ENCODE data around the gene EIF5B. TPM values are rescaled to one million over a fixed set of nuclear protein-coding genes. Genes with fewer than 3 reads are reported as not detected.

The EIF5B gene
- total and polyA plus RNA-seq, 2 of the 8 experiments (the other 6 are each of a cell fraction or from before 2014, with no cell fraction given) = 10.7 to 64.5 TPM

GRCh38 chr2:99399063-99399462, 61.9 kb downstream of the EIF5B start:
- peaks cover 0 to 4% (median 2%) of the 10 kb centered on the region in 4 experiments; a peak in 4 of 7 replicates for H3K4me1 ChIP-seq (replicated peaks in 1 of 4; ENCODE audit: control insufficient read depth in 3 of 4, insufficient read depth in 4 of 4, low read length in 3 of 4)

More at GRCh38 chr2:99399063-99399462, 61.9 kb downstream of the EIF5B start:
- Histone ChIP-seq H3K27ac (ENCODE audit: low read depth, low read length) (no peak overlapping the region), H3K27me3 (replicated peaks in 1 of 4; ENCODE audit: control insufficient read depth in 3 of 4, extremely low read depth in 1 of 4, insufficient read depth in 3 of 4, low read length in 3 of 4) (no peaks in the 10 kb centered on the region), H3K14ac (ENCODE audit: insufficient read length) (no peak overlapping the region), H2BK20ac (ENCODE audit: low read length) (no peak overlapping the region), H3K18ac (ENCODE audit: extremely low read depth, low read length) (no peak overlapping the region), H3K79me2 (ENCODE audit: control insufficient read depth in 1 of 2, insufficient read depth in 2 of 2, low read length in 2 of 2) (no peaks in the 10 kb centered on the region), H3K23ac (ENCODE audit: insufficient read length) (no peak overlapping the region), H3K56ac (replicated peaks; ENCODE audit: insufficient read length, low read depth, low read length) (no peak overlapping the region), H2BK12ac (ENCODE audit: low read depth, low read length) (no peak overlapping the region), H2AK5ac (ENCODE audit: low read depth, low read length) (no peak overlapping the region), H3K9me3 (ENCODE audit: insufficient read depth in 2 of 2, low read depth in 1 of 2, low read length in 1 of 2) (no peaks in the 10 kb centered on the region), H2BK120ac (replicated peaks; ENCODE audit: low read depth, low read length) (no peak overlapping the region), H2BK5ac (ENCODE audit: low read depth, low read length) (no peak overlapping the region), H4K20me1 (replicated peaks in 1 of 2; ENCODE audit: control insufficient read depth in 1 of 2, insufficient read depth in 2 of 2, low read length in 2 of 2) (peaks cover 2 to 3% of the 10 kb centered on the region in 2 experiments), H4K91ac (replicated peaks; ENCODE audit: insufficient read length, low read length) (no peak overlapping the region), H3K9ac (replicated peaks in 1 of 4; ENCODE audit: extremely low read depth in 1 of 4, low read depth in 3 of 4, low read length in 3 of 4) (no peak overlapping the region), H2AFZ (ENCODE audit: low read length) (no peak overlapping the region), H3K23me2 (ENCODE audit: low read depth, low read length) (no peaks in the 10 kb centered on the region), H2BK15ac (ENCODE audit: low read length) (no peak overlapping the region), H3K79me1 (ENCODE audit: low read depth, low read length) (no peaks in the 10 kb centered on the region), H3K4me3 (ENCODE audit: extremely low read depth in 1 of 4, insufficient read depth in 2 of 4, low read depth in 3 of 4, low read length in 4 of 4) (no peak overlapping the region), H4K5ac (ENCODE audit: insufficient read length, low read depth, low read length) (no peak overlapping the region), H3K4ac (replicated peaks; ENCODE audit: insufficient read length, low read depth, low read length) (no peak overlapping the region), H3K4me2 (ENCODE audit: insufficient read depth in 1 of 2, low read depth in 2 of 2, low read length in 2 of 2) (no peak overlapping the region), H3K36me3 (ENCODE audit: control insufficient read depth in 2 of 4, insufficient read depth in 4 of 4, low read length in 3 of 4) (peaks cover 15 to 84% (median 65%) of the 10 kb centered on the region in 4 experiments), H4K8ac (ENCODE audit: extremely low read depth, insufficient read depth, low read length) (no peak overlapping the region)
- CTCF ChIA-PET (ENCODE audit: partially characterized antibody) = interaction anchor here (0.9 to 2.1 kb wide), 2 partner anchors 16 to 62 kb away, joined by 3 to 6 read pairs; partner anchors contain the start of genes EIF5B and TXNDC9
- DNase-seq (ENCODE audit: low read depth in 1 of 2, low spot score in 2 of 2) (no peak), FAIRE-seq (no peak)
- POLR2A ChIA-PET (ENCODE audit: partially characterized antibody) = interaction anchor here (0.7 to 1.1 kb wide), 3 partner anchors 10 to 28 kb away, joined by 3 to 4 read pairs (median 3); no protein-coding TSS in a partner anchor
- WGBS, 2 experiments (ENCODE audit: extremely low coverage in 1 of 2, insufficient coverage in 1 of 2, insufficient read length in 1 of 2, insufficient replicate concordance in 2 of 2, low coverage in 1 of 2, low lambda C conversion rate in 2 of 2, missing lambda C conversion rate in 1 of 2) = 94% methylated on average over 5 of the region's 5 CpGs; no CpG with 5 or more reads in 1 of the 2 experiments
- TF ChIP-seq CHD1 (IDR thresholded peaks at IDR 0.05; ENCODE audit: low read depth, low read length) = no peak
- TF ChIP-seq BRCA1 (IDR thresholded peaks at IDR 0.05; ENCODE audit: low read depth, low read length) = no peak
- 0 out of 2 replicates have a peak, but pooled peaks have one; percentile 13 for TF ChIP-seq POLR2AphosphoS5 (IDR thresholded peaks at IDR 0.05; ENCODE audit: low read depth, low read length)
- no peak for TF ChIP-seq TAF7 (optimal IDR thresholded peaks at IDR 0.05; ENCODE audit: borderline replicate concordance, low read depth, low read length)
- TF ChIP-seq, protein P1, sequence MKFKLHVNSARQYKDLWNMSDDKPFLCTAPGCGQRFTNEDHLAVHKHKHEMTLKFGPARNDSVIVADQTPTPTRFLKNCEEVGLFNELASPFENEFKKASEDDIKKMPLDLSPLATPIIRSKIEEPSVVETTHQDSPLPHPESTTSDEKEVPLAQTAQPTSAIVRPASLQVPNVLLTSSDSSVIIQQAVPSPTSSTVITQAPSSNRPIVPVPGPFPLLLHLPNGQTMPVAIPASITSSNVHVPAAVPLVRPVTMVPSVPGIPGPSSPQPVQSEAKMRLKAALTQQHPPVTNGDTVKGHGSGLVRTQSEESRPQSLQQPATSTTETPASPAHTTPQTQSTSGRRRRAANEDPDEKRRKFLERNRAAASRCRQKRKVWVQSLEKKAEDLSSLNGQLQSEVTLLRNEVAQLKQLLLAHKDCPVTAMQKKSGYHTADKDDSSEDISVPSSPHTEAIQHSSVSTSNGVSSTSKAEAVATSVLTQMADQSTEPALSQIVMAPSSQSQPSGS (IDR thresholded peaks at IDR 0.05; ENCODE audit: low read length) = no peak

Measured in H1 (cell line).